Activated T-cell treated with anti-CD3 and anti-CD28 coated beads for 48 hours (primary cell): ENCODE measurements around the gene ENTPD8.

Experiments used
- DNase-seq: peaks from one replicate; pipeline ENCODE4 v3.0.0-alpha.2; 2020; ENCODE audit warnings: low read depth

Gene ENTPD8, protein sequence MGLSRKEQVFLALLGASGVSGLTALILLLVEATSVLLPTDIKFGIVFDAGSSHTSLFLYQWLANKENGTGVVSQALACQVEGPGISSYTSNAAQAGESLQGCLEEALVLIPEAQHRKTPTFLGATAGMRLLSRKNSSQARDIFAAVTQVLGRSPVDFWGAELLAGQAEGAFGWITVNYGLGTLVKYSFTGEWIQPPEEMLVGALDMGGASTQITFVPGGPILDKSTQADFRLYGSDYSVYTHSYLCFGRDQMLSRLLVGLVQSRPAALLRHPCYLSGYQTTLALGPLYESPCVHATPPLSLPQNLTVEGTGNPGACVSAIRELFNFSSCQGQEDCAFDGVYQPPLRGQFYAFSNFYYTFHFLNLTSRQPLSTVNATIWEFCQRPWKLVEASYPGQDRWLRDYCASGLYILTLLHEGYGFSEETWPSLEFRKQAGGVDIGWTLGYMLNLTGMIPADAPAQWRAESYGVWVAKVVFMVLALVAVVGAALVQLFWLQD

GRCh38 chr9:137441289-137441934 lies at the start of gene ENTPD8:
TSS of gene ENTPD8 (minus strand) at chr9:137441357. CDS start at chr9:137438285, 3,072 bp downstream.
- DNase-seq, result no peak

DNA sequence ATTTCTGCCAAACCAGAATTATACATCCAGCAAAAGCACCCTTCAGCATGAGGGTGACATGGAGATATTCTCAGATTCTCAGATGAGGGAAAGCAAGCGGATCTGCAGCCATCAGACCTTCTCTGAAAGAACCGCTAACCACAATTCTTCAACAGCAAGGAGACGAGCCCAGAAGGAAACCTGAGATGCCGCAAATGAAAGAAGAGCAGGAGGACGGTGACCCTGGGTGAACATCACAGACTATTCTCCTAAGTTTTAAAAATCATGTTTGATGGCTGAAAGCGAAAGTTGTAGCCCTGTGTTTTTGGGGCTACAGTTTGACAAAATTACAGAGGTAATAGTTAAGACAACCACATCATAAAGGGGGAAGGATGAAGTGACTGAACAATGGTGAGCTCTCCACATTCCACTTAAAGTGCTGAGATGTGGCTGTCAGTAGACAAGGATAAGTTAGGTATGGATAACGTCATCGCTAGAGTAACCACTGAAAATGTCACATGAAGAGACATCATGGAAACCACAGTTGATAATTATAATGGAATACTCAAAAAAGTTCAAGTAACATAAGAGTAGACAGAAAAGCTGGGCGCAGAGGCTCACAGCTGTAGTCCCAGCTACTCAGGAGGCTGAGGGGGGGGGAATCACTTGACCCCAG lies 49.5 kb upstream of the ENTPD8 start:
- no peak for DNase-seq

GRCh38 chr9:137488906-137489305 lies 47.7 kb upstream of the ENTPD8 start:
- no peak for DNase-seq

DNA sequence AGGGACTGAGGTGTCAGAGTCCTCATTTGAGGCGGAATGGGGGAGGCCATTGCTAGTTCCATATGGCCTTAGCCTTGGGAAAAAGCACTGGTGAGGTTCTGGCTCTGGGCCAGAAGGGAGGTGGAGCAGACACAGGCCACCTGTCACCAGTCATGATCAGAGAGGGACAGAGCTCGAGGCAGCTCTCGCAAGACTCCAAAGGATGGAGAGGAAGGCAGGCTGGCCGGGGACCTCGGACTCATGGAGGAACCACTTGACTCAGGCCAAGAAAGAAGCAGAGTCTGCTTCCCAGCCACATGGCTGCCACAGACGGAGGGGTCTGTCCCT lies 47.1 kb upstream of the ENTPD8 start:
- no peak for DNase-seq

DNA sequence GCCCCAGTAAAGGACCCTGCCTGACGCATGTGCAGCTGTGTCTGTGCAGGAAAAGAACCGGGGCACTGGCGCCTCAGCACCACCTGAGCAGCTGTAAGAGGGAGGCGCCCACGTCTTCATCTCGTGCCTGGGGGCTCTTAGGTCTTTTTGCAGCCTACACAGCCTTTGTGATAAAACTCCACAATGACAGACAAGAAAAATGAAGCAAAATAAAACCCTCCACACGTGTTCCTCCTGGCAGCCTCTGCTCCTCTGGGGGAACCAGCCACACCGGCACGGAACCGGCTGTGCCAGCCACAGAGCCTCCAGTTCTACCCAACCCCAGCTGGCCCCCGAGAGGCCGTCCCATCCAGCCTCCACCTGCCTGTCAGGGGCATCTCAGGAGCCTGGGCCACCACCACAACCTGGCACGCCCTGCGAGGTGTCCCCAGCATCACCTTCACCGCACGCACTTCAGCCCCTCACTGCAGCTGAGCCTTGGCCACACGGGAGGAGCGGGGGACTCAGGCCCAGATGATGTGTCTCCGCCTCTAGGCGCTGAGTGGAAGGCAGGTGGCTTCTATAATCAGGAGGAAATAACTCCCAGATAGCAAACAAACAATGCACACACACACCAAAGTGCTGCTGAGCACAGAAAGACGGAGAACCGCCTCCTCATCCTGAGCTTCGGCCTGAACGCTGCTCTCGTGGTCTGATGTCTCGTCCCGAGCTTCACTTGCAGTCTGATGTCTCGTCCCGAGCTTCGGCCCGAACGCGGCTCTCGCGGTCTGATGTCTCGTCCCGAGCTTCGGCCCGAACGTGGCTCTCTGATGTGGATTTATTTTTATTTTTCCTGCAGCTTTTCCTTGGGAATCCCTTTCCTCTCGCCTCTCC lies 46.5 kb upstream of the ENTPD8 start:
- no peak for DNase-seq

DNA sequence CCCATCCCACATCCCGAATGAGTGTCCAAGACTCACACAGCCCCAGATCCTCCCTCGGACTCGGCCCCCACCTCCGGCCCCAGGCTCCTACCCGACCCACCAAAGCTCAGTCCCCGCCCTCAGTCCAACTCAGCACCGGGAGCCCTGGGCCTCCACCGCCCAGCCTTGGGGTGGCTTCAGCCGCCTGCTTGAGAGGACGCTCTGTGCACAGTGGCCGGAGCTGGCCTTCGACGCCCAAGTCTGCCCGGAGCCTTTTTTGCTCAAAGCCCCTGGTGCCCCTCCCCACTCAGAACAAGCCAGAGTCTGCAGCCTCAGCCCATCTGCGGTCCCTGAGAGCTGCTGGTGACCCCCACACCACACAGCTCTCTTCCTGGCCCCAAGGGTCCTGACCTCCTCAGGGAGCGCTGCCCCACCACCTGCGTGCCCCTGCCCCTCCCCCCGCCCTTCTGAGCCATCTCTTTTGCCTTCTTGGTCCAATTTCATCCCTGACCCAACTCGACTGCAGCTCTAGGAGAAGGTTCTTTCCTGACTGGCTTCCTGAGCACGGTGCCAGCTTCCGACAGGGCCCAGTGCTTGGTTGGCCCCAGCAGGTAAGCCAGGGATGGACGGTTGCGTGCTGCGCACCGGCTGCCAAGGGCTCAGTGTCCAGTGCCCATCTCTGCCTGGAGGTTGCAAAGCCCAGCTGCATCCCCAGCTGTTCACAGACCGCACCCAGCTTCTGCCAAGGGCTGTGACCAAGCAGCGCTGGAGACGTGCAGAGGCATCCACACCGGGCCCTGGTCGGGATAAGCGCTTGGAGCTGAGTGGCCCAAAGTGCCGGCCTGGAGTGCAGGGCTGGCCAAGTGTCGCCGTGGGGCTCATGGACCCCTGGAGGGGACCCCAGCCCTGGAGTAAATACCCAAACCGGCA lies 45.6 kb upstream of the ENTPD8 start:
- no peak for DNase-seq

GRCh38 chr9:137486141-137486490 lies 45.0 kb upstream of the ENTPD8 start:
- no peak for DNase-seq

GRCh38 chr9:137485343-137486140 lies 44.4 kb upstream of the ENTPD8 start:
- DNase-seq, result no peak

DNA sequence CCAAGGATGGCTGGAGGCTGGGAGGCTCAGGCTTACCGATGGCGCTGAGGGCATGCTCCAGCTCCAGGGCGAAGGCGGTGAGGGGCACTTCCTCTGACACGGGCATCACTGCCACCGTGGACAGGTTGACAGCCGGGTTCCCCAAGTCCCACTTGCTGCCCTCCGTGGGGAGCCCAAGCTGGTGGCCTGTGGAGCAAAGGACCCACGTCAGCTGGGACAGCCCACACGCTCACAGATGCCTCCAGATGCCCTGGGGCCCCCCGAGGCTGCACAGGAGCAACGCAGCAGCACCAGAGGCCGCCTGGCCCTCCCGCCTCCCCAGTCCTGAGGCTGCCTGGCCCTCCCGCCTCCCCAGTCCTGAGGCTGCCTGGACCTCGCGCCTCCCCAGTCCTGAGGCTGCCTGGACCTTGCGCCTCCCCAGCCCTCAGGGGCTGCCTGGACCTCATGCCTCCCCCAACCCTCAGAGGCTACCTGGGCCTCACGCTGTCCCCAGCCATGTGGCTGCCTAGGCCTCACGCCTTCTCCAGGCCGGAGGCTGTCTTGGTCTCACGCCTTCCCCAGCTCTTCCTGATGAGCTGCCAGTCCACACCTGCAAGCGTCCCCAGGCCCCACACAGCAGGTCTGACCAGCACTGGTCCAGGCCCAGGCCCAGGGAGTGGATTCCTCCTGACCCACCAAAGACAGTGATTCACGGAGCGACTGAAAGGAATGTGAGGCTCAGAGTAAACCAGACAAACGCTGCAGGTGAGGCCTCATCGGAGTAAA lies 43.6 kb upstream of the ENTPD8 start:
- no peak for DNase-seq

GRCh38 chr9:137482094-137482781 lies 41.1 kb upstream of the ENTPD8 start:
- DNase-seq, result no peak

DNA sequence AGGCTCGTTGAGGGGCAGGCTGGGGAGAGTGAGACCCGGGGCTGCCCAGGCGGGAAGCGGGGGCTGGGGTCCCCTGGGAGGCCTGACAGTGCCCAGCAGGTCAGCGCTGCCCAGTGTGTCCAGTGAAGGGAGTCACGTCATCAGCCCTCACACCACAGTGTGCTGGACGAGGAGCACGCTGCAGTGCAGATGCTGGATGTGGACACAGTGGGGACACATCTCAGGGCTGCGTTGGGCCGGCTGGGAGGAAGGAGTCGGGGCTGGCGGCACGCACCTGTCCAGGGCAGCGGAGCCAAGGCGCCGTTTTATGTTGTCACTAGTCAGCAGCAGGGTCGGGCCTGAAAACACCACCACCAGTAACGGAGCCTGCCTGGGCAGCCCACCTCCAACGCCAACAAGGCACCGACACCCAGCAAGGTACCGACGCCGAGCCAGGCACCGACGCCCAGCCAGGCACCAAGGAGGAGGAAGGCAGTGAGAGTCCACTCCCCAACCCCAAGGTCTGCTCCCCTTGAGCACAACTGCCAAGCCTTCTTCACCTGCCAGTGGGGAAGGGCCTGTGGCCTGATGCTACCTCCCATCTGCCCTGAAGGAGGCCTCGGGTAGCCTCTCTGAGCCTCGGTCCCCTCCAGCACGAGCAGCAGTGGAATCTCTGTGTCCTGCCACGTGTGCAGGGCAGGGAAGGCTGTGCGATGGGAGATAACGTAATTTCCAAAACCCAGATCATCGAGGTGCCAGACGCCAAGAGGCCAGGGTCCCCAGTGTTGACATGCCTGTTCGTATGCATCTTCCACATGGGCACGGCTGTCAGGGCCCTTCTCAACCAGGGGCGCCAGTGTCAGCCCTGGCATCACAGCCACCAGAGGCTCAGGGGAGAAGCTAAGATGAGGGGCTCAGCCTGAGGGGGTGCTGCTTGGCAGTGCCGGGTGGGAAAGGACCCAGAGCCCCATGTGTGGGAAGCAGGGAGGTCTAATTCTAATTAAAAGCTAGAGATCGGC lies 39.8 kb upstream of the ENTPD8 start:
- no peak for DNase-seq

GRCh38 chr9:137479892-137480685 lies 38.9 kb upstream of the ENTPD8 start:
- no peak for DNase-seq

GRCh38 chr9:137478962-137479861 lies 38.1 kb upstream of the ENTPD8 start:
- DNase-seq, result no peak

DNA sequence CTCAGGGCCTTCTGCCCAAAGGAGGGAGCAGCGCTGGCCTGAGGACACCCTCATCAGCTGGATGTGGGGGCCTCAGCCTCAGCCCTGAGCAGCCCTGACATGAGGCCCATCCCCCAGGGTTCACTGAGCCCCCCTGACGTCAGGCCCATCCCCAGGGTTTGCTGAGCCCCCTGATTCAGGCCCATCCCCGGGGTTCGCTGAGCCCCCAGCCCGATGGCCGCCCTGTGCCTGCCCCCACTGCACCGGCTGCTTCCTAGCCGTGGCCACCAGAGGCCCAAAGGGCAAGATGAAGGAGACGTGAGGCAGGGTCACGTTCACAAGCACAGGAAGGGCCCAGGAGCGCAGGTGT lies 37.4 kb upstream of the ENTPD8 start:
- DNase-seq, result no peak

DNA sequence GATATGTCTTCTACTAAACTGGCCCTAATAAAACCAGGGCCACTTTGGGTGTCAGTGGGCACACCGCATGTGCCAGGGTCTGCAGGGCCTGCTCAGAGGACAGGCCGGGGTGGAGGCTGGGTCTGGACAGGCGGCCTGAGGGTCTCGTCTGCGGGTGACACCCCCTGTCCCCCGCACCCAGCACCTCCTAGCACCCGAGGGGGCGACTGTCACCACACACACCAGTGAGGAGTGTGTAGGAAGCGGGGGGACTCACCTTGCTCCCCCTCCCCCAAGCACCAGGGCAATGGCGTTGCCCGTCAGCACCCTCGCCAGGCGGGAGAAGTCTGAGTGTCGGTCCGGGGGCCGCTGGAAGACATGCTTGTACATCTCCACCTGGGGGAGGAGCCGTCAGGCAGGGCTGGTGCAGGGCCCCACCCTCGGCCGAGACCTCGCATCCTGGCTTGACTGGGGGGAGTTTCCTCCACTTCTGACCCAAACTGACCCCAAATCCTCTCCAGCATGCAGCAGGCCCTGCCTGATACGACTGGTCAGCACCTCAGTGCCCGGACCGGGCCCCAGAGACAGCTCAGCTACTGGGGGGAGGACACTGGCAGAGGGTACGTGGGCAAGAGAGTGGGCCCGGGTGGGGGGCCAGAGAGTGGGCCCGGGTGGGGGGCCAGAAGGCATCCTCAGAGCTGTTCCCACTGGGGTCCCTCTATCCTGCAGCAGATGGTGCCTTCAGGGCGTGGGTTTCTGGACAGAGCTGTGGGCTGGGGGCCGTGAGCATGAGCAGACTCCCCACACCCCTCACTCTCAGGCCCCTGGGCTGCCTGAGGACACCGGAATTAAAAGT lies 36.8 kb upstream of the ENTPD8 start:
- no peak for DNase-seq
